Stimulated activated CD8-positive, alpha-beta memory T cell treated with anti-CD3 and anti-CD28 coated beads, Interleukin-4, amount 100 ng/mL, for 48 hours (primary cell): ENCODE results near the gene NUP153.
"Not testable (repeated sequence)": the region's sequence is repeated elsewhere in the genome, so short reads cannot be mapped to it uniquely, and the experiment has no call there.

Source experiments
- DNase-seq: peaks from one replicate; pipeline ENCODE4 v3.0.0-alpha.2; 2020

Gene NUP153

DNA sequence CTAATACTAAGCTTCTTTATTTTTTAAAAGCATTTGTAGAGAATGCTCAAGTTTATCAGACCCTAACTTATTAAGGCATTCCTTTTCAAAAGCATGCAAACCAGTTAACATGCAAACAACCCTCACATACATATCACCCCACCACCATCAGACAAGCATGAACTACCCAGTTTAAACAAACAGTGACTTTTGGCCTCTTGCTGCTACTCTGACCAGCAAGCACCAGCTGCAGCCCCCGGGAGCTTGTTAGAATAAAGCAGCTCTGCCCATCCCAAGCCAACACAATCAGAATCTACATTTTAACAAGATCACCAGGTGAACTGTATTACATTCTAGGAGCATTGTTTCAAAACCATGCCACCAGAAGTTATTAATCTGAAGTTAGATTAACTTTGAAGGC is 5.9 kb upstream of the NUP153 start:
- DNase-seq: no peak

- no peak for DNase-seq
These were observed 3.6 kb upstream of the NUP153 start for GRCh38 chr6:17710331-17710730.

- no peak for DNase-seq
These were observed 2.8 kb upstream of the NUP153 start for GRCh38 chr6:17709476-17709875.

- DNase-seq: not testable (repeated sequence)
These were observed 1.3 kb upstream of the NUP153 start for GRCh38 chr6:17708035-17708434.

DNA sequence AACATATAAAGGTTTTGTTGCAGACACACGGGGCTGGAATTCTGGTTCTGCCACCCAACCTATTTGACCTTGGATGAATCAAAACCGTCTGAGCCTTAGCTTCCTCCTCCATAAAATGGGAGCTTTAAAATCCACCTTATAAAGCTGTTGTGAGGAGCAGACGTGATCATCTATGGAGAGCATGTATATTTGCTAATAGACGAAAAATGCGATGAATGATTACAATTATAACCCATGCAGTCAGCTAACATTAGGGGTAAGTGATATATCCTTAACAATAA is 586 bp upstream of the NUP153 start:
- no peak for DNase-seq

GRCh38 chr6:17705778-17706579 is 746 bp downstream of the NUP153 start:
- peak; percentile 89 for DNase-seq

DNA sequence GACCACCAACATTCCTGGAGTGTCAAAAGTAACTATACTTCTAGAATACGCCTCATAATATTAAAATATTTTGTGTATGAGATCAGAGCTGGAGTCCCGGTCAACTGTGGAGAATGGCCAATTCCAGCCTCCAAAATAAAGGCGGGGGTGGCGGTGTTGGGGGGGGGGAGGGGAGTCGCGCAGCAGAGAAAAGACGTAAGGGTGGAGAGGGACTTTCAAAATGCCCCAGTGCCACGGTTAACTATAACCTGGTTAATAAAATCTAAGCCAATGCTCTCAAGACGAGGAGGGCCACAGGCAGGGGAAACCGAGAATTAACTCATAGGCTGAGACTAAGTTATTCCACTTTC is 1.3 kb downstream of the NUP153 start:
- DNase-seq: no peak

- no peak for DNase-seq
These were observed 3.5 kb downstream of the NUP153 start for GRCh38 chr6:17703256-17703694.

DNA sequence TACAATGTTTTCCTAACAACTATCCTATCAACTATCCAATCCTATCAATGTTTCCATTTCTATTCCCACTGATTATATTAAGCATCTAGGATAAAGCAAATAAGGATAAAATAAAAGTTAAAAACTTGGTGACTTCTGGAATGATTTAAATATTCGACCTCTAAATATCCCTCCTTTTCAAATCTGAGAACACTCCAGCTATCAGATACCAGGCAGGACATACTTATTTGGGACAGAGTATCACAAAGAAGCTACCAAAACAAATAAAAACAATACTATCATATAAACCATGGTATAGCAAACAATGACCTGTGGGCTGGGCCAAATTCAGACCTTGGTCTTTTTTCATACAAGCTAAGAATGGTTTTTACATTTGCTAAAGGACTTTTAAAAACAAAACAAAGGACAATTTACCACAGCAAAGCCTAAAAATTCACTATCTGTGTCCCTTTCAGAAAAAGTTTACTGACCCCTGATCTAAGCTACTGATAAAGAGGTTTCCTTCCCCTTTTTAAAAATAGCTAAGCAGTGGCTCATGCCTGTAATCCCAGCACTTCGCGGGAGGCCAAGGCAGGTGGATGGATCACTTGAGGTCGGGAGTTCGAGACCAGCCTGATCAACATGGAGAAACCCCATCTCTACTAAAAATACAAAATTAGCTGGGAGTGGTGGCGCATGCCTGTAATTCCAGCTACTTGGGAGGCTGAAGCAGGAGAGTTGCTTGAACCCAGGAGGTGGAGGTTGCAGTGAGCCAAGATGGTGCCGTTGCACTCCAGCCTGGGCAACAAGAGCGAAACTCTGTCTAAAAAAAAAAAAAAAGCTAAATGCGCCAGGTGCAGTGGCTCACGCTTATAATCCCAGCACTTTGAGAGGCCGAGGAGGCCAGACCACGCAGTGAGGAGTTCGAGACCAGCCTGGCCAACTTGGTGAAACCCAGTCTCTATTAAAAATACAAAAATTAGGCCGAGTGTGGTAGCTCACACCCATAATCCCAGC is 6.0 kb downstream of the NUP153 start:
- no peak for DNase-seq

DNA sequence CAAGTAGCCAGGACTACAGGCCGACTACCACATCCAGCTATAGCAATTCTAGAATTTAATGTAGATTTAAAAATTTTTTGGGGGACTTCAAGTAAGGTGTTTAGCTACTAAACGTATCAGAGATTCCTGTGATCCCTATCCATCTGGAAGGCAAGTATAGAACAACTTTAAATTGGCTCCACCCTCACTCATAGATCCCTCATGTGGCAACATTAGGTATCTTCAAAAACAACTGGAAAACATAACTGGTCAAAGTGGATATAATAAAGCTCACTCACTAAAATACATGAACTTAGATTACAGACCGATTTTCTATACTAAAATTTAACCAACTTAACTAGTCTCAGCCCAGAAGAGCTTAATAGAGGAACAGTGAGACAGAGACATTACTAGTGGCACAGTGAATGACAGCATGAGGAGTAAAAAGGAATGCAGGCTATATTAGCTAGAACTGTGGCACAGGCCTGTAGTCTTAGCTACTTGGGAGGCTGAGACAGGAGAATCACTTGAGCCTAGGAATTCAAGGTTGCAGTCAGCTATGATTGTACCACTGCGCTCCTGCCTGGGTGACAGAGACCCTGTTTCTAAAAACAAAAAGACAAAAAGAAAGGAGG is 14.7 kb downstream of the NUP153 start:
- DNase-seq: no peak

GRCh38 chr6:17688481-17688880 is 18.2 kb downstream of the NUP153 start:
- DNase-seq: no peak

- no peak for DNase-seq
These were observed 19.6 kb downstream of the NUP153 start for GRCh38 chr6:17687136-17687535.

DNA sequence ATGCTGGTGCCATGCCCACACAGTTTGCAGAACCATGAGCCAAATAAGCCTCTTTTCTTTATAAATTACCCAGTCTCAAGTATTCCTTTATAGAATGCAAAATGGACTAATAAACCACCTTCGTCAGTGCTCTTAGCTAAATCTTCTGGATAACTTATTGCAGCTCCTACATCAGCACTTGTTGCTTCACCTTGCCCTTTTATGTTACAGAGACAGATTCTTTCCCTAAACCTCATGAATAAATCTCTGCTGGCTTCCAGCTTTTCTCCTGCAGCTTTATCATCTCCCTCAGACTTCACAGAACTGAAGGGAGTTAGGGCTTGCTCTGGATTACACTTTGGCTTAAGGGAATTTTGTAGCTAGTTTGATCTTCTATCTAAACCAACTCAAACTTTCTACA is 22.6 kb downstream of the NUP153 start:
- no peak for DNase-seq

DNA sequence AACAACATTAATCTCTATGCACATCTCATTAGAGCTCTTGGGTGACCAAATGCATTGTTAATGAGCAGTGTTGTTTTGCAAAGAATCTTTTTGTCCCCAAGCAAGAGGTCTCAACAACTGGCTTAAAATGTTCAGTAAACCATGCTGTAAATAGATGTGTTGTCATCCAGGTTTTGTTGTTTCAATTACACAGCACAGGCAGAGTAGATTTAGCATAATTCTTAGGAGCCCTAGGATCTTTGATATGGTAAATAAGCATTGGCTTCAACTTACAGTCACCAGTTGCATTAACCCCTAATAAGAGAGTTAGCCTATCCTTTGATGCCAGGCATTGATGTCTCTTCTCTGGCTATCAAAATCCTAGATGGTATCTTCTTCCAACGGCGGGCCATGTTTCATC is 23.3 kb downstream of the NUP153 start:
- DNase-seq: no peak

DNA sequence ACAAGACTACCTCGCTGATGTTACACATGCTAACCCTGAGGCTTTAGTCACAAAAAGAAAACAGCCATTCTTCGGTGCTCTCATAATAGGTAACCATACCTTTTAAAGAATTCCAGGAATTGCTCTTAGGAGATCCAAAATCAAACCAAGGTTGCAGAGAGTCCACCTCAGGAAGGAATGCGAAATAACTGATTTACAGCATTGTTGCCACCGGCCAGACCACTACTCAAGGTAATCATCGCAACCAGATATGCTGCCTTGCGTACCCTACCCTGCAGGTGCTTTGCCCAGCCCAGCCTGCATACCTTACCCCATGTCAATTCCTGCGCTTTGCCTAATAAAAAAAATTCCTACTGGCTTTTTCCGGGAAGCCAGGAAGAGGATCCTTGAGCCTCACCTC is 27.0 kb downstream of the NUP153 start:
- no peak for DNase-seq

GRCh38 chr6:17677602-17678001 is 29.1 kb downstream of the NUP153 start:
- no peak for DNase-seq

DNA sequence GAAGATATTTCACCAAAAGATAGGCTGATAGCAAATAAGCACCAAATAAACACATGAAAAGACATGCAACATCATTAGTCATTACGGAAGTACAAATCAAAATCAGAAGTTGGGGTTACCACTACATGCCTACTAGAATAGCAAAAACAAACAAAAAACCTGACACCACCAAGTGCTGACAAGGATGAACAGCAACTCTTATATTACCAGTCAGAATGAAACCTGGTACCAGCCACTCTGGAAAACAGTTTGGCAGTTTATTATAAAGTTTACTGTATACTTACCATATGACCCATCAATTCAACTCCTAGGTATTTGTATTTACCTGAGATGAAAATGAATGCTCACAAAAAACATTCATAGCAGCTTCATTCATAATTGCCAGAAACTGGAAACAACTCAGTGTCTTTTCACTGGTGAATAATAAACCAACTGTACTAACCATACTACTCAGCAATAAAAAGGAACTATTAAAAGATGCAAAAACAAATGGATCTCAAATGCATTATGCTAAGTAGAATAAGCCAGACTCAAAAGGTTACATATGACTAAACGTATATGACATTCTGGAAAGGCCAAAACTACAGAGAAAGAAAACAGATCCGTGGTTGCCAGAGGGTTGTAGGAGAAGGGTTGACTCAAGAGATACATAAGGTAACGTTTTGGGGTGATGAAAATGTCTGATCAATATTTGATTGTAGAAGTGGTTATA is 33.0 kb downstream of the NUP153 start:
- no peak for DNase-seq

- no peak for DNase-seq
These were observed 34.5 kb downstream of the NUP153 start for GRCh38 chr6:17672064-17672718.

DNA sequence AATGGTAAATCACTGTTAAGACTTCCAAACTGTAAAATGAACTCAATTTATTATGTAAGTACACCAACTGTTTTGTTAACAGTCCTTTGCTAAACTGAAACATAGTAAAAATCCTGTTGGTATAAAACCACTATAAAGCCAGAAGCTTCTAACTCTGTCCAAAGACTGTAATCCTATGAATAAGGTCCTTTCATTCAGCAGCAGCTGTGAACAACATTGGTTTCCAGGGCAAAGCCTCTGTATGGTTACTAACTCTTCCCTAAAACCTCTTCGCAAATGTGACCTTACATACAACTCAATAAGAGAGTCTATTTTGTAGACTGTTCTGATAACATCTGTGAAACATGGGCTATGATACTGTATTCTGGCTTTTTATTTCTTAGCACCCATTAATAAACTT is 40.1 kb downstream of the NUP153 start:
- no peak for DNase-seq

GRCh38 chr6:17665132-17665531 is 41.6 kb downstream of the NUP153 start:
- DNase-seq: no peak

GRCh38 chr6:17663226-17663625 is 43.5 kb downstream of the NUP153 start:
- DNase-seq: no peak

GRCh38 chr6:17662585-17662984 is 44.1 kb downstream of the NUP153 start:
- DNase-seq: no peak

GRCh38 chr6:17656644-17657043 is 50.1 kb downstream of the NUP153 start:
- no peak for DNase-seq
